ENCODE measurements around the gene DRD2.

Gene DRD2

GRCh38 chr11:113461639-113462038, 13.6 kb downstream of the DRD2 start:
- FAIRE-seq, result no peak
- TF ChIP-seq TAF1 (IDR thresholded peaks at IDR 0.05; ENCODE audit: borderline replicate concordance, low read depth, low read length), result no peak
- no peak for TF ChIP-seq POLR2A (IDR thresholded peaks at IDR 0.05; ENCODE audit: low read depth, low read length)
- no peak for TF ChIP-seq POLR2AphosphoS5 (IDR thresholded peaks at IDR 0.05; ENCODE audit: low read depth, low read length)
- DNase-seq (ENCODE audit: insufficient read length), result no peak

- FAIRE-seq, result no peak
- TF ChIP-seq POLR2A (IDR thresholded peaks at IDR 0.05; ENCODE audit: low read depth, low read length), result no peak
- TF ChIP-seq TAF1 (IDR thresholded peaks at IDR 0.05; ENCODE audit: borderline replicate concordance, low read depth, low read length), result no peak
- TF ChIP-seq POLR2AphosphoS5 (IDR thresholded peaks at IDR 0.05; ENCODE audit: low read depth, low read length), result no peak
Observed at GRCh38 chr11:113460469-113460868, 14.7 kb downstream of the DRD2 start.

GRCh38 chr11:113458189-113458588, 17.0 kb downstream of the DRD2 start:
- TF ChIP-seq TAF1 (IDR thresholded peaks at IDR 0.05; ENCODE audit: borderline replicate concordance, low read depth, low read length) (no peak), POLR2AphosphoS5 (IDR thresholded peaks at IDR 0.05; ENCODE audit: low read depth, low read length) (no peak), POLR2A (IDR thresholded peaks at IDR 0.05; ENCODE audit: low read depth, low read length) (no peak)
- no peak for FAIRE-seq
- DNase-seq (ENCODE audit: insufficient read length), result no peak

More at GRCh38 chr11:113460469-113460868, 14.7 kb downstream of the DRD2 start:
- DNase-seq (ENCODE audit: insufficient read length), result no peak

GRCh38 chr11:113457784-113458183, 17.4 kb downstream of the DRD2 start:
- FAIRE-seq (no peak), DNase-seq (ENCODE audit: insufficient read length) (no peak)
- TF ChIP-seq TAF1 (IDR thresholded peaks at IDR 0.05; ENCODE audit: borderline replicate concordance, low read depth, low read length) (no peak), POLR2AphosphoS5 (IDR thresholded peaks at IDR 0.05; ENCODE audit: low read depth, low read length) (no peak), POLR2A (IDR thresholded peaks at IDR 0.05; ENCODE audit: low read depth, low read length) (no peak)

GRCh38 chr11:113454455-113454854, 20.7 kb downstream of the DRD2 start:
- TF ChIP-seq POLR2A (IDR thresholded peaks at IDR 0.05; ENCODE audit: low read depth, low read length) (no peak), POLR2AphosphoS5 (IDR thresholded peaks at IDR 0.05; ENCODE audit: low read depth, low read length) (no peak), TAF1 (IDR thresholded peaks at IDR 0.05; ENCODE audit: borderline replicate concordance, low read depth, low read length) (no peak)
- DNase-seq (ENCODE audit: insufficient read length) (no peak), FAIRE-seq (no peak)

- FAIRE-seq, result no peak
- no peak for TF ChIP-seq TAF1 (IDR thresholded peaks at IDR 0.05; ENCODE audit: borderline replicate concordance, low read depth, low read length)
- no peak for TF ChIP-seq POLR2A (IDR thresholded peaks at IDR 0.05; ENCODE audit: low read depth, low read length)
- TF ChIP-seq POLR2AphosphoS5 (IDR thresholded peaks at IDR 0.05; ENCODE audit: low read depth, low read length), result no peak
- DNase-seq (ENCODE audit: insufficient read length), result no peak
Observed at GRCh38 chr11:113449743-113450142, 25.5 kb downstream of the DRD2 start.

GRCh38 chr11:113448316-113448677, 26.9 kb downstream of the DRD2 start:
- DNase-seq (ENCODE audit: insufficient read length), result no peak
- TF ChIP-seq POLR2A (IDR thresholded peaks at IDR 0.05; ENCODE audit: low read depth, low read length) (no peak), TAF1 (IDR thresholded peaks at IDR 0.05; ENCODE audit: borderline replicate concordance, low read depth, low read length) (no peak), POLR2AphosphoS5 (IDR thresholded peaks at IDR 0.05; ENCODE audit: low read depth, low read length) (no peak)
- no peak for FAIRE-seq

GRCh38 chr11:113447621-113448315, 27.4 kb downstream of the DRD2 start:
- FAIRE-seq (no peak), DNase-seq (ENCODE audit: insufficient read length) (no peak)
- TF ChIP-seq POLR2A (IDR thresholded peaks at IDR 0.05; ENCODE audit: low read depth, low read length) (no peak), TAF1 (IDR thresholded peaks at IDR 0.05; ENCODE audit: borderline replicate concordance, low read depth, low read length) (no peak), POLR2AphosphoS5 (IDR thresholded peaks at IDR 0.05; ENCODE audit: low read depth, low read length) (no peak)

- FAIRE-seq (no peak), DNase-seq (ENCODE audit: insufficient read length) (no peak)
- no peak for TF ChIP-seq POLR2A (IDR thresholded peaks at IDR 0.05; ENCODE audit: low read depth, low read length)
- TF ChIP-seq TAF1 (IDR thresholded peaks at IDR 0.05; ENCODE audit: borderline replicate concordance, low read depth, low read length), result no peak
- TF ChIP-seq POLR2AphosphoS5 (IDR thresholded peaks at IDR 0.05; ENCODE audit: low read depth, low read length), result no peak
Observed at GRCh38 chr11:113446938-113447337, 28.3 kb downstream of the DRD2 start.

GRCh38 chr11:113446112-113446511, 29.1 kb downstream of the DRD2 start:
- FAIRE-seq, result peak; percentile 42
- DNase-seq (ENCODE audit: insufficient read length), result no peak
- TF ChIP-seq POLR2AphosphoS5 (IDR thresholded peaks at IDR 0.05; ENCODE audit: low read depth, low read length) (no peak), POLR2A (IDR thresholded peaks at IDR 0.05; ENCODE audit: low read depth, low read length) (no peak), TAF1 (IDR thresholded peaks at IDR 0.05; ENCODE audit: borderline replicate concordance, low read depth, low read length) (no peak)

- DNase-seq (ENCODE audit: insufficient read length) (no peak), FAIRE-seq (no peak)
- TF ChIP-seq TAF1 (IDR thresholded peaks at IDR 0.05; ENCODE audit: borderline replicate concordance, low read depth, low read length) (no peak), POLR2AphosphoS5 (IDR thresholded peaks at IDR 0.05; ENCODE audit: low read depth, low read length) (no peak), POLR2A (IDR thresholded peaks at IDR 0.05; ENCODE audit: low read depth, low read length) (no peak)
Observed at GRCh38 chr11:113444502-113445123, 30.6 kb downstream of the DRD2 start.

GRCh38 chr11:113440816-113441215, 34.4 kb downstream of the DRD2 start:
- DNase-seq (ENCODE audit: insufficient read length) (no peak), FAIRE-seq (no peak)
- TF ChIP-seq POLR2A (IDR thresholded peaks at IDR 0.05; ENCODE audit: low read depth, low read length) (no peak), POLR2AphosphoS5 (IDR thresholded peaks at IDR 0.05; ENCODE audit: low read depth, low read length) (no peak), TAF1 (IDR thresholded peaks at IDR 0.05; ENCODE audit: borderline replicate concordance, low read depth, low read length) (no peak)

Measured in GM12892 (cell line).